Non-pigmented ciliary epithelial cell (primary cell): ENCODE measurements around the gene CTNNA2.

Experiments used
- DNase-seq: peaks from one replicate; pipeline ENCODE4 v3.0.0-alpha.2; 2010; ENCODE audit warnings: low read depth

Gene CTNNA2

DNA sequence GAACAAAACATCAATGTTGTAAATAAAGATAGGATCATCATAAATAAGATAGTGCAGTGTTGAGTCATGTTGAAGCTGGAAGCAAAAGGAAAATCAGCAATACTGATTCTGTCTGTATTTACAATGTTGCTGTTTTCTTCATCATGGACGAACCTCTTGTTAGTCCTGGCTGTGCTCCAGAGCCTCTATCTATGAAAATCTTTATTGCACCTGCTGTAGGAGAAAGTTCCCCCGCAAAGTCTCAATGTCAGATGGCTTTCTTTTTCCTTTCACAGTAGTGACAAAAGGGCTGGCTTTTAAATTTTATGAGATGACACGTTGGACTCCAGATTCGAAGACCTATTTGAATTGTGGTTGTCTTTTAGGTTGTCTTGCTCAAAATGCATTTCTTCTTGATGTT is 890.2 kb downstream of the CTNNA2 start:
- DNase-seq, result no peak

DNA sequence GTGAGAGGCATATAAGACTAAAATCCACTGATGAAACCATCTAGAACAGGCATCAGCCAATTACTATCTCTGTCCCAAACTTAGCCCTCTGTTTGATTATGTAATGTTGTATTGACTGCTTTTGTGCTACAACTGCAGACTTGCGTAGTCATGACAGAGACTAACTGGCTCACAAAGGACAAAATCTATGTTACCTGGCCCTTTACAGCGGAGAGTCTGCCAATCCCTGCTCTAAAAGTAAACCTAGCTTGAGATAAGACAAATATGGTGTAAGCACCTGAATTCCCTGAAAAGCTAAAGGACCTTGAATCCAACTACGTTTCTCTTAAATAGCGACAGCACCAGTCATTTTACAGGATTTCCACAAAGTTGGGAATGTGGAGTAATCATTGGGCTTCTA is 894.5 kb downstream of the CTNNA2 start:
- DNase-seq, result no peak

- DNase-seq, result no peak
Observed at GRCh38 chr2:80410346-80410745, 897.5 kb downstream of the CTNNA2 start.

GRCh38 chr2:80413136-80413535 is 900.3 kb downstream of the CTNNA2 start:
- DNase-seq, result no peak

- DNase-seq, result no peak
Observed at GRCh38 chr2:80417737-80418136, 904.9 kb downstream of the CTNNA2 start.

- DNase-seq, result no peak
Observed at GRCh38 chr2:80420530-80421208, 907.8 kb downstream of the CTNNA2 start.

- no peak for DNase-seq
Observed at GRCh38 chr2:80429251-80429650, 916.4 kb downstream of the CTNNA2 start.

DNA sequence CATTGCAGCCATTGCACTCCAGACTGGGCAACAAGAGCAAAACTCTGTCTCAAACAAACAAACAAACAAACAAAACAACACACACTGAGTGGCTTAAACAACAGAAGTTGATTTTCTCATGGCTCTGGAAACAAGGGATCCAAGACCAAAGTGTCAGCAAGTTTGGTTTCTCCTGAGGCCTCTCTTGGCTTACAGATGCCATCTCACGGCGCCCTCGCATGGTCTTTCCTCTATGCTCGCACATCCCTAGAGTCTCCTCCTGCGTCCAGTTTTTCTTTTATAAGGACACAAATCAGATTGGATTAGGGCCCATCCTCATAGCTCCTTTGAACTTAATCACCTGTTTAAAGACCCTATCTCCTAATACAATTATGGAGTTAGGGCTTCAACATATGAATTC is 925.1 kb downstream of the CTNNA2 start:
- DNase-seq, result no peak

DNA sequence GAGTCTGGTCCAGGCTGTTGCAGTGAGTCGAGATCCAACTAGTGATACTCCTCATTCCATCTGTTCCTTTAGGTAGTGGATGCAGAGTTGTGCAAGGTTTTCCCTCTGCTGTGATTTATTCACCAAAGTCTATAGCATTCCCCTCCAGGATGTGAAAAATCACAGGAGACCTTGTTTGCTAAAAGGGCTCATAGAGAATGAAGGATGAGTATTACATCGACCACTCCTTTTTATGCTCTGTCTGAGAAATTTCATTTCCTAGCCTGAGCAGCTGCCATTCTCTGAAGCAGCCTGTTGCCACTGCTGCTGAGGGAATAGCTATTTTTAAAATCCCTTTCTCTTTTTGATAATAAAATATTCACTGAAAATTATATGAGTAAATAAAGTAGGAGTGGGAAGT is 925.8 kb downstream of the CTNNA2 start:
- DNase-seq, result no peak

- no peak for DNase-seq
Observed at GRCh38 chr2:80454628-80455027, 941.8 kb downstream of the CTNNA2 start.

GRCh38 chr2:80459028-80459427 is 946.2 kb downstream of the CTNNA2 start:
- no peak for DNase-seq

GRCh38 chr2:80461505-80462197 is 948.8 kb downstream of the CTNNA2 start:
- no peak for DNase-seq

DNA sequence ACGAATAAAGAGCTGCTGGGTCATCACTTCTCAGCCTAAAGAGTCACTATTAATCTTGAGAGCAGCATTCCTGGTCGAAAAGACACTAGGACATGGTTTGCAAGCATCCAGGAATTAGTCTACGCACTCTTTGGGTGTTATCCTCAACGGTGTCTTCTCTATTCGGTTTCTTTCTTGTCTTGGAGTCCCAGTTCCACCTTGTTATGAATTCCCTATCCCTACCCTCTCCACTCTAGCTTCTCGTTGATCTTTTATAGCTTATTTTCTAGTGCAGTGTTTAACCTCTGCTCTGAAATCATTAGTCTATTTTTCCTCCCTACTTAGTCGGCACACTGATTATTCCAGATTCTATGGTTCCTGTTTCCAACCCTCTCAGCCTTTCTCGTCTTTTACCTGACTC is 949.8 kb downstream of the CTNNA2 start:
- DNase-seq, result no peak

GRCh38 chr2:80464275-80464674 is 951.4 kb downstream of the CTNNA2 start:
- no peak for DNase-seq

DNA sequence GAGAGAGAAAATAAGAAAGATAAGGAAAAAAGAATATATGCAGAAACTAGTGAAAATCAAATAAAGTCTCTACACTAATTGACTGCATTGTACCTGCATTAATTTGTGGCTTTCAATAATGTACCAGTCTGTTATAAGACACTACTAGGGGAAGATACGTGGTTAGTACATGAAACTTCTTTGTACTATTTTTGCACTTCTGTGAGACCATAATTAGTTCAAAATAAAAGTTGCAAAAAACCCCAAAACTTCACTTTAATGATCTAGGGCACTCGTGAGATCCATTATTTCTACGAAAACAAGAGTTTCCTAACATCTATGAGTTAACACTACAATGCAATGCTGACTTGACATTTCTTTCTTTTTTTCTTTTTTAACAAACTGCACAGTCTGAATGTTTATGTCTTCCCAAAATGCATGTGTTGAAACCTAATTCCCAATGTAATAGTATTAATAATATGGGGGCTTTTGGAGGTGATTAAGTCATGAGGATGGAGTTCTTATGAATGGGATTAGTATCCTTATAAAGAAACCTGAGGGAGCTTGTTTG is 954.5 kb downstream of the CTNNA2 start:
- no peak for DNase-seq

DNA sequence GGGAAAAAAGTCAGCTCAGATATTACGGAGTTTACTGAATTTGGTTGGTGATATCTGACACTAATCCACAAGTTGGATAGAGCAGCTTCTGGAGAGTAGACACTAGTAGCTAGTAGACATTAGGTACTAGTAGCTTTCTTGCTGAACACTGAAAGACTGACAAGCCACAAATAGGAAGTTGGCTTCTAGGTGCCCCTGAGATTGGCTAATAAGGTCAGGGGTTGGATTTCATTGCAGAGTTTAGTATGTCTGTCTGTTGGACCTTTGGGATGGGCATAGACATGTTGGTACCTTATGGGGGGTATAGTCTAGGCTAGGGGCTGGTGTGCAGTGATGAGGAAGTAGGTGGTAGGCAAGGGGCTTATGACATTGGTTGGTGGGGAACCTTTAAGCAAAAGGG is 956.6 kb downstream of the CTNNA2 start:
- DNase-seq, result no peak

DNA sequence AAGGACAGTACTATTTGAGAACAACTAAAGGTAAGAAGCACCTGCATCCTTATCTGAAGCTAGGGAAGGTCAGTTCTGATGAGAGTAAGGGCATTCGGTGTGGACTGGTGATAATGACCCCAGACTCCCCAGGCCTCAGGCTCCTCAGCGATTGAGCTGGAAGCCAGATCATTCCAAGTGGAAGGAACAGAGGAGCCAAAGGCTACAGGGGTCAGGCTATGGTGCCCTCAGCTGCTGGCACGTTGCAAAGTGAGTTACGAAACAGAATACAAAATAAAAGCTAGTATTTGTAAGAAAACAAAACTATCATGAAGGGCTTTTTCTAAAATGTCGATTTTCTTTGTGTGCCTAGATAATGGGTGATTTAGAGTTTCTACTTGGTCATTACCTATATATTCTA is 960.2 kb downstream of the CTNNA2 start:
- DNase-seq, result no peak

DNA sequence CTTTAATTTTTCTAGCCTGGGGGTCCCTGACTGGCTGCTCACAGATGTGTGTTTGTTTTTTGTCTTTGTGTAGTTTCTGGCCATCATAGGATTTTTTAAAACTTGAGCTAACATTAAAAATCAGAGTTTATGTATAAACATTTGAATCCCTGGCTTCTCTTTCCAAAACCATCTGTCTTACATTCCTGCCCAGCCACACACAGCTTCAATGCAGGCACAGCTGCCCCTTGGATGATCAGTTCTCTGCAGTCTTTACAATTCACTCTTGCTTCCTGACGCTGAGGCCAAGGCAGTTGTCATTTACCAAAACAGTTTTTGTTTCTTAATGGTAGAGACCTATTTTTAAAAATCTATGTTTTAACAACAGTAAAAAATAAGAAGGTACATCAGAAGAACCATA is 960.9 kb downstream of the CTNNA2 start:
- DNase-seq, result no peak

- DNase-seq, result no peak
Observed at GRCh38 chr2:80475970-80476369, 963.1 kb downstream of the CTNNA2 start.

GRCh38 chr2:80476535-80477117 is 963.8 kb downstream of the CTNNA2 start:
- DNase-seq, result no peak

- DNase-seq, result no peak
Observed at GRCh38 chr2:80482276-80482675, 969.4 kb downstream of the CTNNA2 start.

- peak; percentile 32 for DNase-seq
Observed at GRCh38 chr2:80489717-80490116, 976.9 kb downstream of the CTNNA2 start.

GRCh38 chr2:80490964-80491363 is 978.1 kb downstream of the CTNNA2 start:
- DNase-seq, result no peak
